ENCODE results near the gene ALMS1. TPM values are rescaled to one million over a fixed set of nuclear protein-coding genes. Genes with fewer than 3 reads are reported as not detected.

Gene ALMS1
- total RNA-seq, 2 experiments from 2014 or later, result 35.5 to 57.8 TPM

- Histone ChIP-seq H3K4me1 (ENCODE audit: insufficient read depth, low read length, poor library complexity, severe bottlenecking) (no peaks in the 10 kb centered on the region), H3K36me3 (ENCODE audit: insufficient read depth, low read length) (peaks cover 11% of the 10 kb centered on the region), H3K79me2 (ENCODE audit: insufficient read depth, low read depth, low read length) (no peaks in the 10 kb centered on the region), H3K27ac (ENCODE audit: low read depth, low read length, poor library complexity, severe bottlenecking) (no peak overlapping the region), H3K4me3 (ENCODE audit: low read depth, low read length, poor library complexity, severe bottlenecking) (no peak overlapping the region), H2AFZ (ENCODE audit: low read length) (no peak overlapping the region), H3K4me2 (ENCODE audit: low read length) (no peak overlapping the region), H4K20me1 (ENCODE audit: insufficient read depth, low read length) (no peaks in the 10 kb centered on the region), H3K9me2 (ENCODE audit: insufficient read depth, low read length) (no peaks in the 10 kb centered on the region), H3K9me3 (ENCODE audit: low read length) (no peaks in the 10 kb centered on the region)
- TF ChIP-seq EZH2phosphoT487 (IDR thresholded peaks at IDR 0.05; ENCODE audit: borderline replicate concordance, low read depth, low read length) (no peak), CTCF (conservative IDR thresholded peaks at IDR 0.05; ENCODE audit: low read length) (no peak)
- no TSS peak for BruUV-seq (replicated peaks)
- intact Hi-C loops (cut with micrococcal nuclease; ENCODE audit: unreplicated experiment), result no loop called here
- ChIA-PET CTCF (ENCODE audit: unreplicated experiment) (no interaction called here), POLR2A (interaction anchor here (0.6 kb wide), 1 partner anchor 190 kb away, joined by 3 read pairs; no protein-coding TSS in a partner anchor)
- DNase-seq (ENCODE audit: low spot score), result no peak
These were observed 189.6 kb downstream of the ALMS1 start for GRCh38 chr2:73575261-73575660.

GRCh38 chr2:73582364-73582763 lies 196.7 kb downstream of the ALMS1 start:
- Histone ChIP-seq H3K9me2 (ENCODE audit: insufficient read depth, low read length) (no peaks in the 10 kb centered on the region), H3K27ac (ENCODE audit: low read depth, low read length, poor library complexity, severe bottlenecking) (no peak overlapping the region), H3K4me3 (ENCODE audit: low read depth, low read length, poor library complexity, severe bottlenecking) (no peak overlapping the region), H4K20me1 (ENCODE audit: insufficient read depth, low read length) (no peaks in the 10 kb centered on the region), H3K4me1 (ENCODE audit: insufficient read depth, low read length, poor library complexity, severe bottlenecking) (no peaks in the 10 kb centered on the region), H3K4me2 (ENCODE audit: low read length) (no peak overlapping the region), H3K9me3 (ENCODE audit: low read length) (peaks cover 8% of the 10 kb centered on the region; the same call in 1 of the 2 replicates), H3K79me2 (ENCODE audit: insufficient read depth, low read depth, low read length) (no peaks in the 10 kb centered on the region), H3K36me3 (ENCODE audit: insufficient read depth, low read length) (no peaks in the 10 kb centered on the region; the same call in 1 of the 2 replicates), H2AFZ (ENCODE audit: low read length) (no peak overlapping the region)
- no peak for TF ChIP-seq EZH2phosphoT487 (IDR thresholded peaks at IDR 0.05; ENCODE audit: borderline replicate concordance, low read depth, low read length)
- no peak for TF ChIP-seq CTCF (conservative IDR thresholded peaks at IDR 0.05; ENCODE audit: low read length)
- intact Hi-C loops (cut with micrococcal nuclease; ENCODE audit: unreplicated experiment), result no loop called here
- POLR2A ChIA-PET, result no interaction called here
- CTCF ChIA-PET (ENCODE audit: unreplicated experiment), result no interaction called here
- DNase-seq (ENCODE audit: low spot score), result no peak
- BruUV-seq (replicated peaks), result no TSS peak

GRCh38 chr2:73588177-73588576 lies 202.5 kb downstream of the ALMS1 start:
- TF ChIP-seq EZH2phosphoT487 (IDR thresholded peaks at IDR 0.05; ENCODE audit: borderline replicate concordance, low read depth, low read length) (no peak), CTCF (conservative IDR thresholded peaks at IDR 0.05; ENCODE audit: low read length) (no peak)
- H3K4me2 ChIP-seq (ENCODE audit: low read length), result no peak overlapping the region
- H3K9me3 ChIP-seq (ENCODE audit: low read length), result peaks cover 8% of the 10 kb centered on the region; the same call in 1 of the 2 replicates
- BruUV-seq (replicated peaks), result no TSS peak
- intact Hi-C loops (cut with micrococcal nuclease; ENCODE audit: unreplicated experiment), result no loop called here
- no peaks in the 10 kb centered on the region for H3K79me2 ChIP-seq (ENCODE audit: insufficient read depth, low read depth, low read length)
- H2AFZ ChIP-seq (ENCODE audit: low read length), result no peak overlapping the region
- no peak overlapping the region for H3K4me3 ChIP-seq (ENCODE audit: low read depth, low read length, poor library complexity, severe bottlenecking)
- no peaks in the 10 kb centered on the region for H3K36me3 ChIP-seq (ENCODE audit: insufficient read depth, low read length)
- CTCF ChIA-PET (ENCODE audit: unreplicated experiment), result no interaction called here
- POLR2A ChIA-PET, result no interaction called here
- no peaks in the 10 kb centered on the region for H4K20me1 ChIP-seq (ENCODE audit: insufficient read depth, low read length)
- no peaks in the 10 kb centered on the region for H3K4me1 ChIP-seq (ENCODE audit: insufficient read depth, low read length, poor library complexity, severe bottlenecking)
- H3K9me2 ChIP-seq (ENCODE audit: insufficient read depth, low read length), result no peaks in the 10 kb centered on the region
- no peak overlapping the region for H3K27ac ChIP-seq (ENCODE audit: low read depth, low read length, poor library complexity, severe bottlenecking)
- DNase-seq (ENCODE audit: low spot score), result no peak
